ENCODE results near the gene TNFSF12.

GRCh38 chr17:7512824-7513540 lies 35.9 kb upstream of the TNFSF12 start:
- no peak for TF ChIP-seq CTCF (IDR thresholded peaks at IDR 0.05; ENCODE audit: low read length)
- no peak for TF ChIP-seq EZH2 (optimal IDR thresholded peaks at IDR 0.05; ENCODE audit: low read depth, low read length)
